Measurements from ENCODE around the gene KCNF1.

KCNF1 gene

DNA sequence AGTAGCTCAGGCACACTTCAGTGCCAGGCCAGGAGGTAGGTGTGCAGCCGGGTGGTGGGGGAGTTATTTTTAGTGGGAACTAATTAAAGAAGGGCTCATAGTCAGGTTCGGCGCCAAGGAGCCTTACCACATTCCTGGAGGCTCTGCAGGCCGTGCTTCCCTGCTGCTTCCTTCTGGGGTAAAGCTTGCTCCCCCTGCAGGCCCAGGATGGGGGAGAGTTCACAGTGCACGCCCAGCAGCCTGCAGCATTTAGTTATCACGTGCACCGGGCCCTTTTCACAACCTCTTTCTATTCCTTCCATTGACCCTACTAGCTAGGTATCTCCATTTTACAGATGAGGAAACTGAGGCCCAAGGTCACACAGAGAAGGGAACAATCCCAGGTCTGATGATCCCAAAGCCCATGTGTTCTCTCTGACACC is 2.5 kb downstream of the KCNF1 start:
- Histone ChIP-seq H3K4me3 (ENCODE audit: low read length) (no peak overlapping the region), H3K27me3 (ENCODE audit: control insufficient read depth, low read length) (no peaks in the 10 kb centered on the region), H3K79me2 (ENCODE audit: control insufficient read depth, low read length) (no peaks in the 10 kb centered on the region), H3K36me3 (ENCODE audit: control insufficient read depth, low read length) (no peaks in the 10 kb centered on the region), H3K27ac (ENCODE audit: low read depth, low read length) (no peak overlapping the region), H3F3A (ENCODE audit: control insufficient read depth, insufficient read depth) (no peaks in the 10 kb centered on the region), H3K4me1 (ENCODE audit: control insufficient read depth, low read length) (no peaks in the 10 kb centered on the region), H3K9me3 (ENCODE audit: control insufficient read depth, insufficient read depth, low read length) (no peaks in the 10 kb centered on the region), H3K4me2 (ENCODE audit: low read length) (no peak overlapping the region), H4K20me1 (ENCODE audit: control insufficient read depth, insufficient read depth, low read depth, low read length) (no peaks in the 10 kb centered on the region), H3K9me2 (replicated peaks; ENCODE audit: control insufficient read depth, low read length) (no peaks in the 10 kb centered on the region)
- no peak for TF ChIP-seq EZH2phosphoT487 (IDR thresholded peaks at IDR 0.05; ENCODE audit: borderline replicate concordance, low read length)
- TF ChIP-seq, protein P1, sequence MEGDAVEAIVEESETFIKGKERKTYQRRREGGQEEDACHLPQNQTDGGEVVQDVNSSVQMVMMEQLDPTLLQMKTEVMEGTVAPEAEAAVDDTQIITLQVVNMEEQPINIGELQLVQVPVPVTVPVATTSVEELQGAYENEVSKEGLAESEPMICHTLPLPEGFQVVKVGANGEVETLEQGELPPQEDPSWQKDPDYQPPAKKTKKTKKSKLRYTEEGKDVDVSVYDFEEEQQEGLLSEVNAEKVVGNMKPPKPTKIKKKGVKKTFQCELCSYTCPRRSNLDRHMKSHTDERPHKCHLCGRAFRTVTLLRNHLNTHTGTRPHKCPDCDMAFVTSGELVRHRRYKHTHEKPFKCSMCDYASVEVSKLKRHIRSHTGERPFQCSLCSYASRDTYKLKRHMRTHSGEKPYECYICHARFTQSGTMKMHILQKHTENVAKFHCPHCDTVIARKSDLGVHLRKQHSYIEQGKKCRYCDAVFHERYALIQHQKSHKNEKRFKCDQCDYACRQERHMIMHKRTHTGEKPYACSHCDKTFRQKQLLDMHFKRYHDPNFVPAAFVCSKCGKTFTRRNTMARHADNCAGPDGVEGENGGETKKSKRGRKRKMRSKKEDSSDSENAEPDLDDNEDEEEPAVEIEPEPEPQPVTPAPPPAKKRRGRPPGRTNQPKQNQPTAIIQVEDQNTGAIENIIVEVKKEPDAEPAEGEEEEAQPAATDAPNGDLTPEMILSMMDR (IDR thresholded peaks at IDR 0.05; ENCODE audit: low read depth, low read length, poor library complexity, severe bottlenecking) = peak; percentile 35

DNA sequence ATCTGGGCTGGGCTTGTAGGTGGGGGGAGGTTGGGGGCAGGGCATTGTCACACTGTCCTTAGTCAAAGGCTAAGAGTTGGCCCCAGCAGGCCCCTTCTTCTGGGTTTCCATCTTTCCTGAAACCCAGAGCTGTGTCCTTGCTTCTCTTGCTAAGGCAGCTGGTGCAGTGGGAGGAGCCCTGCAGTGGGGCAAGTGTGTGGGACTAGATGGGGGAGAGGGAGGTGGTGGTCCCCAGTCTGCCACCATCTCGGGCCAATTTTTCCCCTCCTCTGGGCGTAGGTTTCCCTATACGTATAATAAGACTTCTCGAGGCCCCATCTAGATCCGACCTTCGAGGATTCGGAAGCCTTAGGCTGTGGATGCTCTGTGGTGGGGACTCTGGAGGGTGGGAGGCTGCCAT is 3.5 kb downstream of the KCNF1 start:
- Histone ChIP-seq H3K27ac (ENCODE audit: low read depth, low read length) (no peak overlapping the region), H3K4me3 (ENCODE audit: low read length) (no peak overlapping the region), H4K20me1 (ENCODE audit: control insufficient read depth, insufficient read depth, low read depth, low read length) (no peaks in the 10 kb centered on the region), H3K36me3 (ENCODE audit: control insufficient read depth, low read length) (no peaks in the 10 kb centered on the region), H3F3A (ENCODE audit: control insufficient read depth, insufficient read depth) (no peaks in the 10 kb centered on the region), H3K4me2 (ENCODE audit: low read length) (no peak overlapping the region), H3K79me2 (ENCODE audit: control insufficient read depth, low read length) (no peaks in the 10 kb centered on the region), H3K9me3 (ENCODE audit: control insufficient read depth, insufficient read depth, low read length) (no peaks in the 10 kb centered on the region), H3K9me2 (replicated peaks; ENCODE audit: control insufficient read depth, low read length) (no peaks in the 10 kb centered on the region), H3K4me1 (ENCODE audit: control insufficient read depth, low read length) (no peaks in the 10 kb centered on the region), H3K27me3 (ENCODE audit: control insufficient read depth, low read length) (no peaks in the 10 kb centered on the region)
- TF ChIP-seq, protein P1 (IDR thresholded peaks at IDR 0.05; ENCODE audit: low read depth, low read length, poor library complexity, severe bottlenecking) = no peak
- TF ChIP-seq EZH2phosphoT487 (IDR thresholded peaks at IDR 0.05; ENCODE audit: borderline replicate concordance, low read length) = no peak

DNA sequence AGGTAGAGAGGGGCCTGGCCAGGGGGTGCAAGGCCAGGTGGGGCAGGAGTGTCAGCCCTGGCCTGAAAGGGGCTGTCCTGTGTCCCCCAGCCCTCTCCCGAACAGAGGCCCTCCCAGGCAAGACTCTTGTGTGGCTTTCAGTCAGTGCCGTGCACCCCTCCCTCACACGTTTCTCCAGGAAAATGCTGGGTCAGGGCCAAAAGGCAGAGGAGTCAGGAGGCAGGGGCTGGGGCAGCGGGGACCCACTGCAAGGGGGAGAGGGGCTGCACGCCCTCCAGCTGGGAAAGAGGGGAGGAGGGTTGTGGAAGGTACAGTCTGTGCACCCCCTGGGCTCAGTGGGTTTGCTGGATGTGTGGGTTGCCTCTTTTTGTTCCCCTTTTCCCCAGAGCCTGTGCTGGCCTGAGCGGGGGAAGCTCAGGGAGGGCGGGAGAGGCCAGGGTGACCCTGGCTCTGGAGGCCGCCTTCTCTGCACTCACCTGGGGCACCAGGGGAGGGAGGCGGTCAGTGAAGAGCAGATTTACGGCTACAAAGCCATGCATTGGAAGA is 4.1 kb downstream of the KCNF1 start:
- no peaks in the 10 kb centered on the region for H3F3A ChIP-seq (ENCODE audit: control insufficient read depth, insufficient read depth)
- H3K79me2 ChIP-seq (ENCODE audit: control insufficient read depth, low read length) = no peaks in the 10 kb centered on the region
- no peak overlapping the region for H3K4me2 ChIP-seq (ENCODE audit: low read length)

More for the DNA sequence above, 4.1 kb downstream of the KCNF1 start:
- H3K4me1 ChIP-seq (ENCODE audit: control insufficient read depth, low read length) = no peaks in the 10 kb centered on the region
- no peaks in the 10 kb centered on the region for H3K9me3 ChIP-seq (ENCODE audit: control insufficient read depth, insufficient read depth, low read length)
- no peaks in the 10 kb centered on the region for H3K9me2 ChIP-seq (replicated peaks; ENCODE audit: control insufficient read depth, low read length)
- no peak overlapping the region for H3K27ac ChIP-seq (ENCODE audit: low read depth, low read length)
- no peaks in the 10 kb centered on the region for H3K36me3 ChIP-seq (ENCODE audit: control insufficient read depth, low read length)
- TF ChIP-seq EZH2phosphoT487 (IDR thresholded peaks at IDR 0.05; ENCODE audit: borderline replicate concordance, low read length) = no peak
- TF ChIP-seq, protein P1 (IDR thresholded peaks at IDR 0.05; ENCODE audit: low read depth, low read length, poor library complexity, severe bottlenecking) = no peak
- H3K4me3 ChIP-seq (ENCODE audit: low read length) = no peak overlapping the region
- H3K27me3 ChIP-seq (ENCODE audit: control insufficient read depth, low read length) = no peaks in the 10 kb centered on the region
- H4K20me1 ChIP-seq (ENCODE audit: control insufficient read depth, insufficient read depth, low read depth, low read length) = no peaks in the 10 kb centered on the region
